Spleen (tissue), 7 donors: ENCODE measurements around the gene PRKAB1.

Source experiments
- CTCF ChIP-seq, 11 experiments: fragments of 200-600 bp in 7 of 11; fragments of 450-650 bp in 4 of 11; sonication (generic) in 4 of 11; IDR thresholded peaks in 8 of 11; conservative IDR thresholded peaks in 3 of 11; 1 replicate in 7 of 11; 2 replicates in 4 of 11; pipeline versions ENCODE4 v1.4.0 to v1.8.0; 2016 to 2021; ENCODE audit warnings: antibody characterized with exemption in 11 of 11, inconsistent platforms in 4 of 11, mild to moderate bottlenecking in 1 of 11
- POLR2AphosphoS5 ChIP-seq, 3 donors: sonication (generic); formaldehyde crosslinking; IDR thresholded peaks; one replicate each; pipeline ENCODE4 v1.5.1; 2017; ENCODE audit warnings: antibody characterized with exemption in 3 of 3
- donor health status: DM: no; HTN: no; CAD: no; lungs with moderate emphysema.
- donor health status: DM: no; HTN: no; CAD: no.
- donor health status: DM: no; HTN: no; CAD: no.

- TF ChIP-seq CTCF (IDR thresholded peaks at IDR 0.05 in 8 of 11, conservative IDR thresholded peaks at IDR 0.05 in 3 of 11), result no peak
- no peak for TF ChIP-seq POLR2AphosphoS5 (IDR thresholded peaks at IDR 0.05)
Observed at GRCh38 chr12:119676022-119676421, 8.1 kb downstream of the PRKAB1 start.
